K562 (cell line): Measurements from ENCODE around the gene SLITRK2. TPM values are rescaled to one million over a fixed set of nuclear protein-coding genes. Genes with fewer than 3 reads are reported as not detected.

ENCODE experiments used
- ATAC-seq: fragments of 200-7000 bp; cut with Tn5 transposase; 3 replicates; pipeline ENCODE4 v1.9.1; 2020; ENCODE audit warnings: moderate library complexity
- BruUV-seq: library from RNA; stranded (reverse); fragments of 400-500 nt; replicated peaks from 2 replicates; lab custom pipeline; 2021; lab: Mats Ljungman, UMichigan
- CTCF ChIA-PET: fragments of 300-600 bp; formaldehyde crosslinking; extraction: SDS; loops from one replicate; lab custom pipeline; 2021; ENCODE audit warnings: low intra/inter-chr PET ratio; lab: Yijun Ruan, JAX
- POLR2A ChIA-PET: fragments of 300-600, 350-650 bp; sonication (Branson Sonifier 250); formaldehyde crosslinking; extraction: SDS; loops from one replicate; lab custom pipeline; 2021; ENCODE audit warnings: antibody characterized with exemption, inconsistent platforms; lab: Yijun Ruan, JAX
- DNase-seq, 4 experiments: peaks; one replicate each; pipeline versions ENCODE4 v3.0.0 to v3.0.0-alpha.2; 2011 to 2018; ENCODE audit warnings: low spot score in 3 of 4, mixed read lengths in 3 of 4; ENCODE audit errors: extremely low read depth in 1 of 4
- FAIRE-seq: peaks from 2 replicates; lab custom pipeline; 2011; peaks lifted over from hg19 to GRCh38; lab: Jason Lieb, UNC
- H2AFZ ChIP-seq: 2 replicates; pipeline ENCODE4 v1.6.0; 2011; ENCODE audit warnings: low read depth, low read length, control low read depth, inconsistent platforms
- H3K27ac ChIP-seq: fragments of 200-600 bp; 3 replicates; pipeline ENCODE4 v1.8.0; 2011; ENCODE audit warnings: low read depth, mild to moderate bottlenecking, control low read depth, inconsistent platforms, low read length, moderate library complexity, mixed read lengths; ENCODE audit errors: extremely low read depth
- H3K27me3 ChIP-seq, 2 experiments: fragments of 300-600 bp in 1 of 2; 2 replicates in 1 of 2; 3 replicates in 1 of 2; pipeline versions ENCODE4 v1.6.0 to v1.8.0; 2011; ENCODE audit warnings: inconsistent platforms in 2 of 2, low read length in 2 of 2, mild to moderate bottlenecking in 1 of 2, mixed read lengths in 1 of 2, moderate library complexity in 1 of 2; ENCODE audit not compliant: control insufficient read depth in 2 of 2, insufficient read depth in 2 of 2
- H3K36me3 ChIP-seq: fragments of 300-600 bp; 3 replicates; pipeline ENCODE4 v1.8.0; 2011; ENCODE audit warnings: mild to moderate bottlenecking, low read length, inconsistent platforms; ENCODE audit not compliant: control insufficient read depth, insufficient read depth
- H3K4me1 ChIP-seq, 2 experiments: fragments of 200-600 bp in 1 of 2; replicated peaks in 1 of 2; 2 replicates in 1 of 2; 3 replicates in 1 of 2; pipeline versions ENCODE4 v1.5.1 to v1.8.0; 2011; ENCODE audit warnings: inconsistent platforms in 2 of 2, low read length in 2 of 2, mild to moderate bottlenecking in 1 of 2, mixed read lengths in 1 of 2, moderate library complexity in 1 of 2; ENCODE audit not compliant: control insufficient read depth in 2 of 2, insufficient read depth in 2 of 2
- H3K4me2 ChIP-seq: 2 replicates; pipeline ENCODE4 v1.6.1; 2011; ENCODE audit warnings: low read length, control low read depth, inconsistent platforms, mixed read lengths; ENCODE audit not compliant: insufficient read depth
- H3K4me3 ChIP-seq: fragments of 200-600 bp; sonication (generic), shearing (Covaris generic); 2 replicates; pipeline ENCODE4 v1.5.1; 2016; ENCODE audit warnings: control low read depth, inconsistent platforms
- H3K79me2 ChIP-seq: fragments of 200-600 bp; 3 replicates; pipeline ENCODE4 v1.8.0; 2011; ENCODE audit warnings: low read length, inconsistent platforms; ENCODE audit not compliant: control insufficient read depth, insufficient read depth
- H3K9ac ChIP-seq, 2 experiments: 2 replicates each; pipeline versions ENCODE4 v1.6.0 to v1.6.1; 2011; ENCODE audit warnings: low read depth in 2 of 2, low read length in 2 of 2, control low read depth in 1 of 2, inconsistent platforms in 1 of 2, mild to moderate bottlenecking in 1 of 2, mixed read lengths in 1 of 2; ENCODE audit not compliant: insufficient read depth in 1 of 2
- H3K9me1 ChIP-seq: one replicate; pipeline ENCODE4 v1.6.0; 2011; ENCODE audit warnings: inconsistent platforms, mild to moderate bottlenecking, low read length, moderate library complexity; ENCODE audit not compliant: control insufficient read depth, insufficient read depth
- H3K9me3 ChIP-seq: replicated peaks from 2 replicates; pipeline ENCODE4 v1.5.1; 2011; ENCODE audit warnings: low read depth, low read length, inconsistent platforms; ENCODE audit not compliant: control insufficient read depth, insufficient read depth
- H4K20me1 ChIP-seq: replicated peaks from 2 replicates; pipeline ENCODE4 v1.6.1; 2011; ENCODE audit warnings: low read length, inconsistent platforms, mixed read lengths; ENCODE audit not compliant: control insufficient read depth, insufficient read depth
- ARHGAP35 ChIP-seq: fragments of 450-650 bp; IDR thresholded peaks from 2 replicates; pipeline ENCODE4 v1.6.1; 2018; ENCODE audit not compliant: partially characterized antibody
- ARID3A ChIP-seq: IDR thresholded peaks from 2 replicates; pipeline ENCODE4 v1.6.1; 2012; ENCODE audit warnings: low read depth, low read length, improper control_type of control experiment, borderline replicate concordance
- HMGN3 ChIP-seq: IDR thresholded peaks from 2 replicates; pipeline ENCODE4 v1.6.1; 2011; ENCODE audit warnings: borderline replicate concordance, low read depth, mild to moderate bottlenecking, mixed read lengths, low read length; ENCODE audit not compliant: insufficient read length; ENCODE audit errors: extremely low read depth
- MITF ChIP-seq: IDR thresholded peaks from 2 replicates; pipeline ENCODE4 v1.6.1; 2014; ENCODE audit warnings: antibody characterized with exemption
- NFE2L1 ChIP-seq: fragments of 450-650 bp; IDR thresholded peaks from 2 replicates; pipeline ENCODE4 v1.6.1; 2016; ENCODE audit warnings: missing genetic modification characterization, low read depth, mild to moderate bottlenecking, missing compliant biosample characterization, moderate library complexity, borderline replicate concordance
- NR4A1 ChIP-seq, 2 experiments: fragments of 250-450 bp in 1 of 2; fragments of 450-650 bp in 1 of 2; sonication (Bioruptor Pico) in 1 of 2; IDR thresholded peaks; 2 replicates each; pipeline versions ENCODE4 v1.4.0 to v1.6.1; 2016 to 2020; ENCODE audit warnings: mild to moderate bottlenecking in 2 of 2, missing compliant biosample characterization in 1 of 2, missing genetic modification characterization in 1 of 2, moderate library complexity in 1 of 2
- RERE ChIP-seq: sonication (generic); formaldehyde crosslinking; IDR thresholded peaks from 2 replicates; pipeline ENCODE4 v1.8.0; 2023; ENCODE audit warnings: missing genetic modification reagents, mild to moderate bottlenecking, borderline replicate concordance
- SMARCB1 ChIP-seq: IDR thresholded peaks from 2 replicates; pipeline ENCODE4 v1.6.1; 2011; ENCODE audit warnings: improper control_type of control experiment, low read depth; ENCODE audit not compliant: insufficient read length
- SPI1 ChIP-seq: IDR thresholded peaks from 2 replicates; pipeline ENCODE4 v1.6.1; 2011; ENCODE audit warnings: low read depth, low read length, control low read depth, borderline replicate concordance
- WGBS: fragments of 100-300 bp; shearing (Covaris generic); methylation state at CpG from one replicate; pipeline ENCODE4 v1.1.6; 2016; ENCODE audit warnings: low coverage, mixed read lengths; ENCODE audit not compliant: insufficient coverage; ENCODE audit errors: missing lambda C conversion rate; 5-methylcytosine and 5-hydroxymethylcytosine counted together
- in situ Hi-C: fragments of 300-500 bp; cut with MboI; formaldehyde crosslinking; loops from 4 replicates; pipeline ENCODE4 v1.15.0; 2018; ENCODE audit warnings: inconsistent platforms, mixed read lengths
- intact Hi-C: fragments of 100-400 bp; cut with micrococcal nuclease; formaldehyde crosslinking; loops from 2 replicates; pipeline ENCODE4 v1.14.2; 2022
- polyA plus RNA-seq, 8 experiments: library from polyadenylated mRNA; depleted of rRNA in 4 of 8; stranded (reverse) in 5 of 8; unstranded in 3 of 8; fragments of >200 nt; fragmentation: Nextera tagmentation in 2 of 8; fragmentation: Illumina TruSeq in 1 of 8; extraction: Ambion mirVana in 2 of 8; extraction: Trizol in 1 of 8; gene quantifications; 2 replicates each; pipeline versions ENCODE4 v1.2.1 to v1.2.3, GENCODE V29; 2011 to 2014; ENCODE audit warnings: inconsistent platforms in 1 of 8, missing spikeins in 1 of 8
- total RNA-seq, 7 experiments: library from RNA; depleted of rRNA in 6 of 7; stranded (reverse); fragments of >200 nt in 6 of 7; fragmentation: Illumina TruSeq in 2 of 7; extraction: Trizol in 2 of 7; gene quantifications; 2 replicates each; pipeline versions ENCODE4 v1.2.1 to v1.2.3, GENCODE V29; 2011 to 2021; ENCODE audit warnings: low replicate concordance in 1 of 7

SLITRK2 gene
- total and polyA plus RNA-seq, 9 of the 15 experiments (the other 6 are each of a cell fraction or from before 2014, with no cell fraction given): not detected

- no peak for TF ChIP-seq RERE (CRISPR knock-in tag)
- no peak for TF ChIP-seq NFE2L1
- no peak for TF ChIP-seq ARHGAP35
- TF ChIP-seq SPI1: no peak
- TF ChIP-seq HMGN3: no peak
Measured at GRCh38 chrX:145861818-145862217, 44.2 kb downstream of the SLITRK2 start (continued).

- H3K4me3 ChIP-seq: no peak overlapping the region
- no peak overlapping the region for H3K9ac ChIP-seq
- no peak overlapping the region for H2AFZ ChIP-seq
- H3K27me3 ChIP-seq: no peaks in the 10 kb centered on the region
- ChIA-PET CTCF (no interaction called here), POLR2A (no interaction called here)
- WGBS: 0% methylated on average over 4 of the region's 4 CpGs
- FAIRE-seq (no peak), DNase-seq (no peak), ATAC-seq (no peak)
- no peaks in the 10 kb centered on the region for H3K4me1 ChIP-seq
- H3K27ac ChIP-seq: no peak overlapping the region
- intact Hi-C loops (no loop called here), in situ Hi-C loops (no loop called here)
- no TSS peak for BruUV-seq
- no peaks in the 10 kb centered on the region for H3K9me3 ChIP-seq
- H4K20me1 ChIP-seq: no peaks in the 10 kb centered on the region
- no peaks in the 10 kb centered on the region for H3K79me2 ChIP-seq
- H3K4me2 ChIP-seq: no peak overlapping the region
- H3K36me3 ChIP-seq: no peaks in the 10 kb centered on the region
- no peaks in the 10 kb centered on the region for H3K9me1 ChIP-seq
- TF ChIP-seq ARID3A (no peak), SMARCB1 (no peak), MITF (no peak), NR4A1 (CRISPR knock-in tag; IDR thresholded peaks at IDR 0.05) (no peak), NR4A1 (tag; IDR thresholded peaks at IDR 0.05) (no peak)
Measured at GRCh38 chrX:145865082-145865481, 47.5 kb downstream of the SLITRK2 start.
